Mesenchymal stem cell (in vitro differentiated cells and primary cell): ENCODE data around the gene NTN1.

Experiments used
- DNase-seq: peaks from one replicate; pipeline ENCODE4 v3.0.0-alpha.2; 2013
- H2AFZ ChIP-seq: one replicate; pipeline ENCODE4 v1.6.1; 2013; ENCODE audit warnings: low read depth, mild to moderate bottlenecking, control low read depth, inconsistent platforms, low read length, moderate library complexity
- H2AK5ac ChIP-seq: 2 replicates; pipeline ENCODE4 v1.6.1; 2013; ENCODE audit warnings: low read length, moderate library complexity, mild to moderate bottlenecking, inconsistent platforms; ENCODE audit not compliant: severe bottlenecking
- H2BK120ac ChIP-seq: one replicate; pipeline ENCODE4 v1.6.1; 2013; ENCODE audit warnings: low read depth, mild to moderate bottlenecking, inconsistent platforms, low read length, moderate library complexity
- H2BK12ac ChIP-seq, 2 experiments: one replicate each; pipeline ENCODE4 v1.6.1; 2013; ENCODE audit warnings: inconsistent platforms in 2 of 2, low read length in 2 of 2, mild to moderate bottlenecking in 2 of 2, moderate library complexity in 2 of 2, control low read depth in 1 of 2
- H2BK15ac ChIP-seq: one replicate; pipeline ENCODE4 v1.6.1; 2013; ENCODE audit warnings: mild to moderate bottlenecking, low read depth, inconsistent platforms; ENCODE audit not compliant: poor library complexity, severe bottlenecking
- H2BK5ac ChIP-seq: 2 replicates; pipeline ENCODE4 v1.6.1; 2013; ENCODE audit warnings: low read depth, mild to moderate bottlenecking, low read length, control low read depth, inconsistent platforms; ENCODE audit not compliant: poor library complexity, severe bottlenecking
- H3K14ac ChIP-seq, 2 experiments: one replicate each; pipeline ENCODE4 v1.6.1; 2013; ENCODE audit warnings: inconsistent platforms in 2 of 2, low read length in 2 of 2, control low read depth in 1 of 2, mild to moderate bottlenecking in 1 of 2, moderate library complexity in 1 of 2
- H3K18ac ChIP-seq, 2 experiments: one replicate each; pipeline ENCODE4 v1.6.1; 2013; ENCODE audit warnings: inconsistent platforms in 2 of 2, low read length in 2 of 2, control low read depth in 1 of 2, low read depth in 1 of 2, mild to moderate bottlenecking in 1 of 2
- H3K23ac ChIP-seq, 2 experiments: one replicate each; pipeline ENCODE4 v1.6.1; 2013; ENCODE audit warnings: inconsistent platforms in 2 of 2, low read length in 2 of 2, mild to moderate bottlenecking in 2 of 2, moderate library complexity in 2 of 2, control low read depth in 1 of 2
- H3K27ac ChIP-seq: 2 replicates; pipeline ENCODE4 v1.5.1; 2013; ENCODE audit warnings: mild to moderate bottlenecking, moderate library complexity, low read length, control low read depth, inconsistent platforms; ENCODE audit not compliant: poor library complexity, severe bottlenecking
- H3K27me3 ChIP-seq, 2 experiments: 2 replicates each; pipeline versions ENCODE4 v1.6.1 to v1.7.0; 2013; ENCODE audit warnings: low read length in 2 of 2, mild to moderate bottlenecking in 2 of 2, moderate library complexity in 2 of 2, control low read depth in 1 of 2, inconsistent platforms in 1 of 2; ENCODE audit not compliant: control insufficient read depth in 1 of 2, insufficient read depth in 1 of 2
- H3K36me3 ChIP-seq, 2 experiments: 2 replicates each; pipeline versions ENCODE4 v1.6.1 to v1.7.0; 2013; ENCODE audit warnings: low read length in 2 of 2, control low read depth in 1 of 2, inconsistent platforms in 1 of 2, low read depth in 1 of 2, mild to moderate bottlenecking in 1 of 2; ENCODE audit not compliant: insufficient read depth in 2 of 2, control insufficient read depth in 1 of 2
- H3K4ac ChIP-seq, 2 experiments: one replicate each; pipeline ENCODE4 v1.6.1; 2013; ENCODE audit warnings: inconsistent platforms in 2 of 2, low read length in 2 of 2, mild to moderate bottlenecking in 2 of 2, moderate library complexity in 2 of 2, control low read depth in 1 of 2, low read depth in 1 of 2
- H3K4me1 ChIP-seq: 2 replicates; pipeline ENCODE4 v1.6.1; 2013; ENCODE audit warnings: low read depth, low read length, control low read depth; ENCODE audit not compliant: control insufficient read depth, insufficient read depth
- H3K4me2 ChIP-seq: 2 replicates; pipeline ENCODE4 v1.6.1; 2013; ENCODE audit warnings: low read length, mild to moderate bottlenecking, inconsistent platforms; ENCODE audit not compliant: poor library complexity, severe bottlenecking
- H3K4me3 ChIP-seq, 2 experiments: 2 replicates each; pipeline versions ENCODE4 v1.5.1 to v1.7.0; 2013; ENCODE audit warnings: low read length in 2 of 2, mild to moderate bottlenecking in 2 of 2, control low read depth in 1 of 2, low read depth in 1 of 2; ENCODE audit not compliant: insufficient read depth in 1 of 2
- H3K79me1 ChIP-seq: replicated peaks from 2 replicates; pipeline ENCODE4 v1.6.1; 2013; ENCODE audit warnings: mild to moderate bottlenecking, control low read depth, low read length, inconsistent platforms; ENCODE audit not compliant: poor library complexity, severe bottlenecking
- H3K9ac ChIP-seq: 2 replicates; pipeline ENCODE4 v1.7.0; 2013; ENCODE audit warnings: mild to moderate bottlenecking, low read length, moderate library complexity
- H3K9me3 ChIP-seq: 2 replicates; pipeline ENCODE4 v1.7.0; 2013; ENCODE audit warnings: mild to moderate bottlenecking, low read length; ENCODE audit not compliant: control insufficient read depth
- H4K8ac ChIP-seq: one replicate; pipeline ENCODE4 v1.6.1; 2013; ENCODE audit warnings: inconsistent platforms, mild to moderate bottlenecking, low read length, moderate library complexity
- H4K91ac ChIP-seq: one replicate; pipeline ENCODE4 v1.6.1; 2013; ENCODE audit warnings: mild to moderate bottlenecking, low read length, inconsistent platforms
- WGBS: methylation state at CpG from one replicate; pipeline ENCODE4 v1.1.7; 2013; ENCODE audit warnings: mixed read lengths; 5-methylcytosine and 5-hydroxymethylcytosine counted together

NTN1 gene

DNA sequence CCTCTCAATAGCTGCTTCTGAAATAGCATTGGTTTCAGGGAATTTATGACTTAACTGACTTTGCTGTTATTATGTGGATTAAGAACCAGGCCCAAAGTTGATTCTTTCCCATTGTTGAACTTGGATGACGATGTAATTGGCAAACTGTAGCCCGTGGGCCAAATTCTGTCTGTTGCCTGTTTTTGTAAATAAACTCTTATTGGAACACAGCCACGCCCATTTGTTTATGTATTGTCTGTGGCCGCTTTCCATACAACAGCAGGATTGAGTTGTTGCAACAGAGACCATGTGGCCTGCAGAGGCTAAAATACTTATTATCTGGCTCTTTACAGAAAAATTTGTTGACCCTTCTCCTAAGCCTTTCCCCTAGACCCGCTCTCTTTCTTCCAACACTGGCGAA lies 31.6 kb downstream of the NTN1 start:
- Histone ChIP-seq H3K14ac (no peak overlapping the region), H2AFZ (no peak overlapping the region)
- WGBS = 64% methylated on average over 4 of the region's 6 CpGs

DNA sequence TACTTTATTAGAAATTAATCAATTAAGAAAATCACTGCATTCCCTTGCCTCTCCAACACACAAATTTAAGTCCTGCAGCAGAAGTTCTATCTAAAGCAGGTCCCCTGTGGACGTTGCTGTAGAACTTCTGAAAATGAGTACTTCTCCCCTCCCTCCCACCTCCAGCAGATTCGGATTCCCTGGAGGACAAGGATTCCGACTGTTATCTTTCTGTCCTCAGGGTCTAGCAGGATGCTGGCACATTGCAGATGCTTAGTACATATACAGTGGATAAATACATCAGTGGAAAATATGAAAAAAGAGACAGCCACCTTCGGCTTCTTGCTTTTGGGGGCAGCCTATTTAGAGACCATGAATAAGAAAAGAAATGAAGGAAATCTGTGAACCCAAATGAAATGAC lies 32.1 kb downstream of the NTN1 start:
- no peak overlapping the region for H3K4ac ChIP-seq
- no peak overlapping the region for H2AFZ ChIP-seq
- no peak for DNase-seq
- H4K91ac ChIP-seq = no peak overlapping the region
- H3K23ac ChIP-seq = no peak overlapping the region
- H3K18ac ChIP-seq = no peak overlapping the region
- WGBS = 55% methylated on average over 4 of the region's 4 CpGs
- no peaks in the 10 kb centered on the region for H3K79me1 ChIP-seq
- H3K4me1 ChIP-seq = peaks cover 4% of the 10 kb centered on the region
- no peak overlapping the region for H3K4me3 ChIP-seq
- no peak overlapping the region for H2BK12ac ChIP-seq
- no peaks in the 10 kb centered on the region for H3K36me3 ChIP-seq
- no peak overlapping the region for H2BK5ac ChIP-seq
- H2AK5ac ChIP-seq = no peak overlapping the region
- H3K14ac ChIP-seq = no peak overlapping the region
- no peak overlapping the region for H3K4me2 ChIP-seq
- H2BK15ac ChIP-seq = no peak overlapping the region
- H4K8ac ChIP-seq = no peak overlapping the region
- no peak overlapping the region for H3K27ac ChIP-seq
- peaks cover 0 to 13% of the 10 kb centered on the region in 2 experiments for H3K27me3 ChIP-seq
- H3K9me3 ChIP-seq = peaks cover 3% of the 10 kb centered on the region
- H3K9ac ChIP-seq = no peak overlapping the region
- H2BK120ac ChIP-seq = no peak overlapping the region

More for the DNA sequence above, 31.6 kb downstream of the NTN1 start:
- DNase-seq = no peak
- Histone ChIP-seq H3K4me1 (peaks cover 4% of the 10 kb centered on the region), H3K79me1 (no peaks in the 10 kb centered on the region), H2AK5ac (no peak overlapping the region), H3K9ac (no peak overlapping the region), H2BK120ac (no peak overlapping the region), H2BK12ac (no peak overlapping the region), H4K8ac (no peak overlapping the region), H4K91ac (no peak overlapping the region), H3K27me3 (peaks cover 0 to 13% of the 10 kb centered on the region in 2 experiments), H3K4ac (no peak overlapping the region), H3K27ac (no peak overlapping the region), H3K23ac (no peak overlapping the region), H3K4me2 (no peak overlapping the region), H2BK5ac (no peak overlapping the region), H3K18ac (no peak overlapping the region), H3K36me3 (no peaks in the 10 kb centered on the region), H3K4me3 (no peak overlapping the region), H2BK15ac (no peak overlapping the region), H3K9me3 (peaks cover 3% of the 10 kb centered on the region)

DNA sequence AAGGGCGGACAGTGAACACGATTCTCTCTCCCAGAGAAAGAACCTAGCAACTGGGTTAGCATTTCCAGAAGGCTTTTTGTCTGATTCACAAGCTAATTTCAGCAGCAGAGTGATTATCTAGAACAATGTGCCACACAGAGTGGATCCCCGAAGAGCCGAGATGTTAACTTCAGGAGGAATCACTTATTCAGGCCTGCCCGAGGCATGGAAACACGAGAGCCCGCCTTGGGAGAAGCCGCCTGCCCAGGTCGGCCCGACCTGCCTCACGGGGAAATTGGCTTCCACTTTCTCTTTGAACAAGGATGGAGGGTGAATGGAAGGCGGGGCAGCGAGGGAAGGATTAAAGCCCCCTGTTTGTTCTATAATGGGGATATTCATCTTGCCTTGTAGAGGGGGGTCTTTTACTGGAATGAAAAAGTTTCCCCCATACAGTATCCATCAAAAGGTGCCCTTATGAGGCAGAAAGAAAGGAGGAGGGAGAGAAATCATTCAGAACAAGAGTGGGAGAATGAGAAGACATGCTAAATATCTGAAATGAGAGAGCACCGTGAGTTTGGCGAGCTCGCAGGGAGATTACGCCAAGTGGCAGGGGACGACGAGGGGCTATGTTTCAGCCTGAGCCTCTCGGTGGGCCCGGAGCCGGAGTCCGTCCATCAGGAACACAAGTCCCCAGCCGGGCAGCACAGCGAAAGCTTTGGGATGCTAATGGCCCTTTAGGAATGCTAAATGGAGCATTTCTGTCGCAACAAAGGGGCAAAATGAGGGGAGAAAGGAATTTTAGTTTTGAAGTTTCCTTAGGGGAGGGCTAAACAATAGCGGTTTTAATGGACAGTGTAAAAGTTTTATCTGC lies 33.0 kb downstream of the NTN1 start:
- Histone ChIP-seq H3K4me2 (no peak overlapping the region), H3K9me3 (no peaks in the 10 kb centered on the region), H3K14ac (no peak overlapping the region), H2BK120ac (no peak overlapping the region), H3K36me3 (no peaks in the 10 kb centered on the region), H2AK5ac (no peak overlapping the region), H3K4me1 (peaks cover 4% of the 10 kb centered on the region), H4K8ac (no peak overlapping the region), H3K23ac (no peak overlapping the region), H3K79me1 (no peaks in the 10 kb centered on the region), H3K9ac (no peak overlapping the region), H3K27ac (no peak overlapping the region), H3K4me3 (no peak overlapping the region), H4K91ac (no peak overlapping the region), H2BK12ac (no peak overlapping the region), H3K4ac (no peak overlapping the region), H2BK5ac (no peak overlapping the region), H2BK15ac (no peak overlapping the region), H2AFZ (no peak overlapping the region), H3K18ac (no peak overlapping the region), H3K27me3 (peaks cover 0 to 13% of the 10 kb centered on the region in 2 experiments)
- 49% methylated on average over 25 of the region's 27 CpGs for WGBS
- DNase-seq = no peak

DNA sequence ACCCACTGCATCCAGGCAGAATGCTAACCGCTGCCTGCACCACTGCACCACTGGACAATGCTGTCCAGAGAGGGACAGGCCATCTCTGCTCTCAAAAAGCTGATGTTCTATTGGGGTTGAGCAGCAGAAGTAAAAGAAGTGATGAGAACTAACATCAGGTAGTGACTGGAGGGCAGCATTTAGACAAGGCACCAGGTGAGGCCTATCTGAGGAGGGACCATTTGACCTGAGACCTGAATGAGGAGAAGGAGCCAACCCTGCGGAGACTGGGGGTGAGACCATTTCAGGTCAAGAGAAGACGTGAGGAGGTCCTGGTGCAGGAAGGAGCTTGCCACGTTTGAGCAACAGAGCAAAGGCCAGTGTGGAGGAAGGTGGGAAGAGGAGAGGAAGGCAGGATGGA lies 34.0 kb downstream of the NTN1 start:
- Histone ChIP-seq H3K4ac (no peak overlapping the region), H3K9ac (no peak overlapping the region), H4K8ac (no peak overlapping the region), H3K4me2 (no peak overlapping the region), H3K79me1 (no peaks in the 10 kb centered on the region), H3K23ac (no peak overlapping the region), H3K4me3 (no peak overlapping the region), H3K4me1 (peaks cover 4% of the 10 kb centered on the region), H4K91ac (no peak overlapping the region), H3K18ac (no peak overlapping the region), H3K9me3 (no peaks in the 10 kb centered on the region), H2BK5ac (no peak overlapping the region), H3K36me3 (no peaks in the 10 kb centered on the region), H2AFZ (no peak overlapping the region), H2BK12ac (no peak overlapping the region), H3K27me3 (peaks cover 0 to 13% of the 10 kb centered on the region in 2 experiments), H2AK5ac (no peak overlapping the region), H2BK120ac (no peak overlapping the region), H3K14ac (no peak overlapping the region), H3K27ac (no peak overlapping the region), H2BK15ac (no peak overlapping the region)
- DNase-seq = no peak
- 66% methylated on average over 4 of the region's 4 CpGs for WGBS
